ENCODE results near the gene LTBP2. TPM values are rescaled to one million over a fixed set of nuclear protein-coding genes. Genes with fewer than 3 reads are reported as not detected.

Gene LTBP2
- total and polyA plus RNA-seq, 2 of the 13 experiments (the other 11 are each of a cell fraction or from before 2014, with no cell fraction given), result 0.20 to 0.41 TPM

DNA sequence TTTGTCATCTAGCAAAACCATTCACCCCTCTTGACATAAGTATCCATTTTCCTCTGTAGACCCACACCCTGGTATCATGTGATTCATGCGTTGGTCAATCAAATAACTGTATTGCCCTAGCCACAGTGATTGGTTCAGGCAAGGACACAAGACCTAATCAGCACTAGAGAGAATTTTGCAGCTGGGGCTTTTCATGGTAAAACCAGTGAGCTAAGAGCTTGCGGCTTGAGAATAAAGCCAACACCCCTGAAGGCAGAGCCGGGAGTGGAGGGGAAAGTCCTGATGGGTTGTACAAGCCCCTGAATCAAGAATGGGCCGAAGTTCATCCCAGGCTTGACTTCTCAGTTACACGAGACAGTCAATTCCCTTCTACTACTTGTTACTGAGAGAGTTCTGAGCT lies 33.2 kb upstream of the LTBP2 start (continued):
- TF ChIP-seq ZNF333 (CRISPR knock-in tag; IDR thresholded peaks at IDR 0.05; ENCODE audit: borderline replicate concordance) (no peak), ZNF136 (CRISPR knock-in tag; IDR thresholded peaks at IDR 0.05; ENCODE audit: low read depth) (no peak)

DNA sequence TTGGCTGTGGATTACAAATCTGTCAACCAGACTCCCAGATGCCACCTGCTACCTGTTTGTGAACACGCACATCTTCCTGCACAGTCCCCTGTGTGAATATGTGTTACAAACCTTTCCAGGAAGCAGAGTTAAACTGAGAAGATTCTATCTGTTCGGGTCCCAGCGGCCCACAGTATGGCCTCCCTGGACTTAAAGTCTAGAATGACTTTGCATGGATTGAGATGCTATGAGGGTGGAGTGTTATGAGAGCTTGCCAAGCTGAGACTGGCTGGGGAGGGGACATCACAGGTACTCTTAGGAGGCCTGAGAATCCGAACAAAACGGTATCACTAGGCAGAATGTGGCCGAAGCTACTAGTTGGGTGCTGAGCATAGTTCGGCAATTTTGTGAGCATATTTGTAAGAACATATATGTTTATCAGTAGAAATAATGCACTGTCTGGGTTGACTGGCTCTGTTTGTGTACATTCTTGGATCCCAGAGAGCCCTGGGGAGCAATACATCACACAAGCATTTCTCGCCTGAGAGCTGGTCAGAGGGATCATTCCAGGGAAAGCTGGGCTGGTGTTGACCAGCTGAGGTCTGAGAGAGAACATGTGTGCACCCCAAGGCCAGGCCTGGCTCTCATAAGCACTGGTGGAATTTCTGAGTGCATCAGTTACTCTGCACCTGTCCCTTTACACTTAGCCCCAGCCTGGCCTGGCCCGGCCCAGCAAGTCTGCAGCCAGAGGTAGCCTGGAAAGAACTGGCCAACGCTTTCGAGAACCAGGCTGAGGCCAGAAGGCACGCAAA lies 29.8 kb upstream of the LTBP2 start:
- POLR2A ChIA-PET, result interaction anchor here (0.7 kb wide), 1 partner anchor 161 kb away, joined by 3 read pairs; no protein-coding TSS in a partner anchor
- ATAC-seq, result no peak
- intact Hi-C loops (cut with micrococcal nuclease; ENCODE audit: unreplicated experiment), result no loop called here
- H3K4me2 ChIP-seq (ENCODE audit: low read depth, low read length), result no peak overlapping the region
- no peaks in the 10 kb centered on the region for H3K36me3 ChIP-seq (replicated peaks in 1 of 2; ENCODE audit: control insufficient read depth in 1 of 2, insufficient read depth in 2 of 2, low read length in 2 of 2)
- H3K27me3 ChIP-seq (ENCODE audit: control insufficient read depth in 1 of 2, insufficient read depth in 2 of 2, low read length in 2 of 2), result no peaks in the 10 kb centered on the region; a peak in 2 of 5 replicates
- no peak for FAIRE-seq
- in situ Hi-C loops (cut with HindIII; ENCODE audit: extremely low pct_ligation_motif_present, low pct_unique_long_range_greater_than_20kb), result no loop called here
- H3K4me1 ChIP-seq (ENCODE audit: insufficient read depth, low read length), result peaks cover 6% of the 10 kb centered on the region; the same call in 1 of the 2 replicates
- H3K9ac ChIP-seq (ENCODE audit: insufficient read depth, low read depth, low read length), result no peak overlapping the region
- no peak overlapping the region for H3K27ac ChIP-seq (ENCODE audit: extremely low read length, insufficient read depth, low read length)
- H3K9me3 ChIP-seq (ENCODE audit: low read length), result no peaks in the 10 kb centered on the region
- 61% methylated on average over 9 of the region's 12 CpGs for WGBS (ENCODE audit: low lambda C conversion rate)
- CTCF ChIA-PET (ENCODE audit: low intra/inter-chr PET ratio, low total read pairs), result no interaction called here
- H3K79me2 ChIP-seq (ENCODE audit: insufficient read depth, low read length), result no peaks in the 10 kb centered on the region
- no peak overlapping the region for H2AFZ ChIP-seq (ENCODE audit: low read length)
- no peaks in the 10 kb centered on the region for H4K20me1 ChIP-seq (ENCODE audit: insufficient read depth, low read length)
- TF ChIP-seq, protein P1, sequence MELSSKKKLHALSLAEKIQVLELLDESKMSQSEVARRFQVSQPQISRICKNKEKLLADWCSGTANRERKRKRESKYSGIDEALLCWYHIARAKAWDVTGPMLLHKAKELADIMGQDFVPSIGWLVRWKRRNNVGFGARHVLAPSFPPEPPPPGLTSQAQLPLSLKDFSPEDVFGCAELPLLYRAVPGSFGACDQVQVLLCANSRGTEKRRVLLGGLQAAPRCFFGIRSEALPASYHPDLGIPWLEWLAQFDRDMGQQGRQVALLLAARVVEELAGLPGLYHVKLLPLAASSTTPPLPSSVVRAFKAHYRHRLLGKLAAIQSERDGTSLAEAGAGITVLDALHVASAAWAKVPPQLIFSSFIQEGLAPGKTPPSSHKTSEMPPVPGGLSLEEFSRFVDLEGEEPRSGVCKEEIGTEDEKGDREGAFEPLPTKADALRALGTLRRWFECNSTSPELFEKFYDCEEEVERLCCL (CRISPR knock-in tag; IDR thresholded peaks at IDR 0.05; ENCODE audit: borderline replicate concordance), result no peak
- no peak for TF ChIP-seq ETV5 (CRISPR knock-in tag; IDR thresholded peaks at IDR 0.05; ENCODE audit: borderline replicate concordance)
- TF ChIP-seq RFX3 (CRISPR knock-in tag; IDR thresholded peaks at IDR 0.05), result no peak
- no peak overlapping the region for H3K4me3 ChIP-seq (replicated peaks in 1 of 3; ENCODE audit: insufficient read depth in 1 of 3, low read depth in 2 of 3, low read length in 3 of 3)
- DNase-seq (ENCODE audit: low spot score), result no peak
- BruUV-seq (replicated peaks), result no TSS peak

Data from HepG2 (cell line).